Smooth muscle cell (in vitro differentiated cells): ENCODE data around the gene COL21A1. TPM values are rescaled to one million over a fixed set of nuclear protein-coding genes. Genes with fewer than 3 reads are reported as not detected.
A peak's percentile ranks its signal among the peaks of the same experiment; 100 is the strongest.

ENCODE experiments used
- DNase-seq: peaks from one replicate; lab custom pipeline; 2025; ENCODE audit not compliant: unreplicated experiment; lab: John Stamatoyannopoulos, UW
- H2AFZ ChIP-seq: fragments of 200-600 bp; sonication (generic); 2 replicates; pipeline ENCODE4 v1.6.0; 2016; ENCODE audit warnings: antibody characterized with exemption, low read depth, mild to moderate bottlenecking
- H3F3A ChIP-seq: fragments of 200-600 bp; sonication (generic); 2 replicates; pipeline ENCODE4 v1.6.0; 2017; ENCODE audit warnings: antibody characterized with exemption, low read depth
- H3K27ac ChIP-seq: fragments of 200-600 bp; sonication (generic); 2 replicates; pipeline ENCODE4 v1.5.1; 2016; ENCODE audit warnings: low read depth, mild to moderate bottlenecking
- H3K27me3 ChIP-seq: fragments of 200-600 bp; sonication (generic); 2 replicates; pipeline ENCODE4 v1.6.1; 2016; ENCODE audit warnings: low read depth, mild to moderate bottlenecking
- H3K36me3 ChIP-seq: fragments of 200-600 bp; sonication (generic); 2 replicates; pipeline ENCODE4 v1.5.1; 2016; ENCODE audit warnings: low read depth
- H3K4me1 ChIP-seq: fragments of 200-600 bp; sonication (generic); 2 replicates; pipeline ENCODE4 v1.5.1; 2016; ENCODE audit warnings: low read depth
- H3K4me2 ChIP-seq: fragments of 200-600 bp; sonication (generic); 2 replicates; pipeline ENCODE4 v1.6.0; 2016; ENCODE audit warnings: mild to moderate bottlenecking
- H3K4me3 ChIP-seq: fragments of 200-600 bp; sonication (generic); 2 replicates; pipeline ENCODE4 v1.5.1; 2016; ENCODE audit warnings: mild to moderate bottlenecking
- H3K79me2 ChIP-seq: fragments of 200-600 bp; sonication (generic); 2 replicates; pipeline ENCODE4 v1.6.0; 2016; ENCODE audit warnings: low read depth, mild to moderate bottlenecking
- H3K9ac ChIP-seq: fragments of 200-600 bp; sonication (generic); 2 replicates; pipeline ENCODE4 v1.6.0; 2016; ENCODE audit warnings: low read depth
- H3K9me3 ChIP-seq: fragments of 200-600 bp; sonication (generic); replicated peaks from 2 replicates; pipeline ENCODE4 v1.5.1; 2016; ENCODE audit warnings: low read depth
- H4K20me1 ChIP-seq: fragments of 200-600 bp; sonication (generic); 2 replicates; pipeline ENCODE4 v1.6.0; 2016; ENCODE audit warnings: low read depth
- CTCF ChIP-seq: fragments of 200-600 bp; sonication (generic); IDR thresholded peaks from 2 replicates; pipeline ENCODE4 v1.5.1; 2017; ENCODE audit warnings: borderline replicate concordance, mild to moderate bottlenecking, antibody characterized with exemption; ENCODE audit not compliant: insufficient read depth, poor library complexity, severe bottlenecking
- WGBS: methylation state at CpG from one replicate; pipeline ENCODE4 v1.1.7; 2016; ENCODE audit warnings: low lambda C conversion rate; 5-methylcytosine and 5-hydroxymethylcytosine counted together
- polyA plus RNA-seq: library from polyadenylated mRNA; unstranded; fragments of >200 nt; fragmentation: Nextera tagmentation; extraction: Ambion mirVana; gene quantifications from 2 replicates; pipeline ENCODE4 v1.2.1, GENCODE V29; 2016
- total RNA-seq: library from RNA; depleted of rRNA; stranded (reverse); fragments of >200 nt; gene quantifications from 2 replicates; pipeline ENCODE4 v1.2.3, GENCODE V29; 2014

Gene COL21A1
- total and polyA plus RNA-seq, 2 experiments from 2014 or later = 5.8 to 8.2 TPM

GRCh38 chr6:56048601-56049000 lies 198.8 kb downstream of the COL21A1 start:
- Histone ChIP-seq H3K9ac (no peak overlapping the region), H3K9me3 (no peaks in the 10 kb centered on the region), H3K4me1 (peaks cover 16% of the 10 kb centered on the region), H3K27me3 (no peaks in the 10 kb centered on the region), H4K20me1 (no peaks in the 10 kb centered on the region), H3K4me3 (no peak overlapping the region), H3K36me3 (no peaks in the 10 kb centered on the region), H3F3A (peaks cover 11% of the 10 kb centered on the region), H2AFZ (peak overlapping the region; percentile 18), H3K4me2 (no peak overlapping the region), H3K27ac (no peak overlapping the region), H3K79me2 (no peaks in the 10 kb centered on the region)
- no peak for TF ChIP-seq CTCF
- no peak for DNase-seq
- WGBS = 65% methylated on average over 4 of the region's 4 CpGs

DNA sequence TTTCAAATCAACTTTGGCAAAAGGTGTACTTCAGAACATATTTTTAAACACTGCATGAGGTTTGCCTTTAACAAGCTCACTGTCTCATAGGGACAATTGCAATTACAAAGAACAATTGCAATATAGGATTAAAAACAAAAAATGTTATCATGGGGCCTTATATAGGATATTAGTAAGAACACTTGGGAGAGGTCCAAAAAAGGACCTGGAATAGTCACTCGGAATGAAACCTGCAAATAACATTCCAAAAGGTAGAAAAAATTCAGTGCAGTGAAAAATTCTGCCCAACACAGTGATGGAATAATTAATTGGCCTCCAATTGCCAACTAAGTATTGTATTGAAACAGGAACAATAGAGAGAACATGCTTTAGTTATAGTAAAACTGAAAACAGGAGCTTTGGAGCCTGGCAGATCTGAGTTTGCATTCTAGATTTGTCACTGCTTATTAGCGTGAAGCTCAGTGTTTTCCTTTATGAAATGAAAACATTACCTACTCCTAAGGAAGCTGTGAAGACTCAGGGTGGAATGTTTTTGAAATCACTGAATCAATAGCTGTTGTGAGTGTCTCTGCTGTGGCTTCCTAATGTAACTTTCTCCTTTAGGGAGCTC lies 199.3 kb downstream of the COL21A1 start:
- Histone ChIP-seq H3K79me2 (no peaks in the 10 kb centered on the region), H2AFZ (peak overlapping the region; percentile 18), H3K27me3 (no peaks in the 10 kb centered on the region), H3K4me3 (no peak overlapping the region), H3K9ac (no peak overlapping the region), H3K9me3 (no peaks in the 10 kb centered on the region), H3F3A (peaks cover 11% of the 10 kb centered on the region), H4K20me1 (no peaks in the 10 kb centered on the region), H3K36me3 (no peaks in the 10 kb centered on the region), H3K4me1 (peaks cover 16% of the 10 kb centered on the region), H3K27ac (no peak overlapping the region), H3K4me2 (no peak overlapping the region)
- no peak for TF ChIP-seq CTCF
- 72% methylated on average over 2 of the region's 2 CpGs for WGBS
- DNase-seq = no peak

DNA sequence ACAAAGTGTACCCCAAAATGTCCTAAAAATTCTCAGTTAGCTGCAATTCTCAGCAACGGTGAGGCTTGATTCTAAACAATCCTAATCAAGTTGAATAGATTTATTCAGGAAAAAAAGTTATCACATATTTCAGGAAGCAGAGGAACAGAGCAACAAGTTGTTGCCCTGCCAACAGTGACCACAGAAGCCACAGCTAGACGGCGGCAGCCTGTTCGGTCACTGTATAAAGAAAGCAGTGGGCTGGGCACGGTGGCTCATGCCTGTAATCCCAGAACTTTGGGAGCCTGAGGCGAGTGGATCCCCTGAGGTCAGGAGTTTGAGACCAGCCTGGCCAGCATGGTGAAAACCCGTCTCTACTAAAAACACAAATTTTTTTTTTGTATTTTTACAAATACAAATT lies 200.8 kb downstream of the COL21A1 start:
- Histone ChIP-seq H3K36me3 (no peaks in the 10 kb centered on the region), H3K9me3 (no peaks in the 10 kb centered on the region), H3K27ac (peak overlapping the region; percentile 86), H3K79me2 (no peaks in the 10 kb centered on the region), H3K4me3 (no peak overlapping the region), H4K20me1 (no peaks in the 10 kb centered on the region), H3K4me1 (peaks cover 16% of the 10 kb centered on the region), H3K9ac (peak overlapping the region; percentile 76), H2AFZ (no peak overlapping the region), H3K4me2 (no peak overlapping the region), H3K27me3 (no peaks in the 10 kb centered on the region), H3F3A (peaks cover 11% of the 10 kb centered on the region)
- 40% methylated on average over 7 of the region's 7 CpGs for WGBS
- no peak for DNase-seq
- no peak for TF ChIP-seq CTCF

GRCh38 chr6:56043761-56044160 lies 203.6 kb downstream of the COL21A1 start:
- Histone ChIP-seq H3K79me2 (no peaks in the 10 kb centered on the region), H3K36me3 (no peaks in the 10 kb centered on the region), H3K4me2 (no peak overlapping the region), H3F3A (no peaks in the 10 kb centered on the region), H3K9ac (no peak overlapping the region), H3K9me3 (no peaks in the 10 kb centered on the region), H4K20me1 (no peaks in the 10 kb centered on the region), H3K27ac (no peak overlapping the region), H3K4me3 (no peak overlapping the region), H3K27me3 (no peaks in the 10 kb centered on the region), H2AFZ (no peak overlapping the region), H3K4me1 (no peaks in the 10 kb centered on the region)
- no peak for DNase-seq
- no peak for TF ChIP-seq CTCF
- 90% methylated on average over 4 of the region's 4 CpGs for WGBS
